Pulmonary artery endothelial cell (primary cell): ENCODE results near the gene UBXN10. TPM values are rescaled to one million over a fixed set of nuclear protein-coding genes. Genes with fewer than 3 reads are reported as not detected.

Source experiments
- DNase-seq: peaks from one replicate; pipeline ENCODE4 v3.0.0-alpha.2; 2011; ENCODE audit warnings: low read depth, low spot score
- total RNA-seq: library from RNA; depleted of rRNA; stranded (reverse); fragments of >200 nt; gene quantifications from 2 replicates; pipeline ENCODE4 v1.2.3, GENCODE V29; 2014

The UBXN10 gene
- total RNA-seq, 1 donor from 2014 or later, result not detected

DNA sequence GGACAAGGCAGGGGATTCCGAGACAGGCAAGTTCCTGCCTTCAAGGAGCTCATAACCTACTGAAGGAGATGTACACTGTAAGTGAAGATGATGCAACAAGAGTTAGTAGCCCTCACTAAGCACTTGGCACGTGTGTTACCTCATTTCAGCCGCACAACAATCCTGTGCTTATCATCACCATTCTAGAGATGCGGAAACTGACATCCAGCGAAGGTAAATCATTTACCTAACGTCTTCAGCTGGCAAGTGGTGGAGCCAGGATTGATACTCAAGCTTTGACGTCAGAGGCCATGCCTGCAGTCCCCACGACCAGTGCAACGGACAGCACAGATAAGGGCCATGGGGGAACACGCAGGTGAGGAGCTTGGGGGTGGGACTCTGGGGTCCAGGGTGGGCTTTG lies 2.9 kb upstream of the UBXN10 start:
- no peak for DNase-seq

GRCh38 chr1:20183616-20184271 lies 2.2 kb upstream of the UBXN10 start:
- DNase-seq, result no peak

DNA sequence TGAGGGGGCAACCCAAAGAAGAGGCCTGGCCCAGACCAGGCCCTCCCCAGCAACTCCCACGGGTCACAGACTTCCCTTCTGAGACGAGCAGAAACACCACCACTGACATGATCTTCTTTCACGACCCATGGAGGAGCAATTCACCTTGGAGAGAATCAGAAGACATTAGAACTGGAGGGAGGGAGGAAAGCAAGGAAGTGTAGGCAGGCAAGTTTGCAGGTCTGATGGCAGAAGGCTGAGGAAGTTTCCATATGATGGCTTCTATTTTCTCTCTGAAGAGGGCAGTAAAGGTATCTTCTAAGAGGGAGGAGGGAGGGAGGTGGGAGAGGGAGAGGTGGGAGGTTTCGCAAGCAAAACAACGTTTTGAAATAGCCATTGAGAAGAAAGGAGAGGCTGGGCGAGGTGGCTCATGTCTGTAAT lies 1.4 kb upstream of the UBXN10 start:
- DNase-seq, result no peak

DNA sequence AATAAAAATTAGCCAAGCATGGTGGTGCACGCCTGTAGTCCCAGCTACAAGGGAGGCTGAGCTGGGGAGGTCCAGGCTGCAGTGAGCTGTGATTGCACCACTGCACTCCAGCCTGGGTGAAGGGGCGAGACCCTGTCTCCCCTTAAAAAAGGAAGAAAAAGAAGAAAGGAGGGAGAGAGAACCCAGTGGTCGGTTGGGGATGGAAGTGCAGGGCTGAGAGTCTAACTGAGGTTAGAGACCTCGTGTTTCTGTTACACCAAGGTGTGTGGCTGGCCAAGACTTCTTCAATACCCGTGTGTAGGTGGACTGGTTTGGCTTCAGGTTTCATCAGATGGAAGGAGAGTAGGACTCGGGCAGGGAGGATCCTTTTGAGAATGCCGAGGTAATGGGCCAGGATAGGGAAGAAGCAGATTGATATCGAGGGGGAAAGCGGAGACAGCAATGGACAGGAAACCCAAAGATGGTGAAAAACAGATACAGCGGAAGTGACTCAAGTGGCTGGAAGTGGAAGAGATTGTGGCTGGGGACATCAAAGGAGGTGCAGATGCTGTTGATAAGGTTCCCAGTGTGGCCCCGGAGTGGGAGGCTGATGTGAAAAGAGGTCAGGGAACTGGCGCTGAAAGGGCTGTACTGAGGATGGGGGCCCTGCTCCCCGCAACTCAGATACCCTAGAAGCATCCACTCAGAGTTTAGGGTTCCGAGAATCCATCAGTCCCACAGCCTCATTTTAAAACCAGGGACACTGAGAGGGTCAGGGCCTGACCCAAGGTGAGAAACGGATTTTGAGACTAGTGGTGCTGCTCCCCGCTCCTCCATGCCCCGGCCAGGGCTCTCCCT lies 681 bp upstream of the UBXN10 start:
- DNase-seq, result no peak

DNA sequence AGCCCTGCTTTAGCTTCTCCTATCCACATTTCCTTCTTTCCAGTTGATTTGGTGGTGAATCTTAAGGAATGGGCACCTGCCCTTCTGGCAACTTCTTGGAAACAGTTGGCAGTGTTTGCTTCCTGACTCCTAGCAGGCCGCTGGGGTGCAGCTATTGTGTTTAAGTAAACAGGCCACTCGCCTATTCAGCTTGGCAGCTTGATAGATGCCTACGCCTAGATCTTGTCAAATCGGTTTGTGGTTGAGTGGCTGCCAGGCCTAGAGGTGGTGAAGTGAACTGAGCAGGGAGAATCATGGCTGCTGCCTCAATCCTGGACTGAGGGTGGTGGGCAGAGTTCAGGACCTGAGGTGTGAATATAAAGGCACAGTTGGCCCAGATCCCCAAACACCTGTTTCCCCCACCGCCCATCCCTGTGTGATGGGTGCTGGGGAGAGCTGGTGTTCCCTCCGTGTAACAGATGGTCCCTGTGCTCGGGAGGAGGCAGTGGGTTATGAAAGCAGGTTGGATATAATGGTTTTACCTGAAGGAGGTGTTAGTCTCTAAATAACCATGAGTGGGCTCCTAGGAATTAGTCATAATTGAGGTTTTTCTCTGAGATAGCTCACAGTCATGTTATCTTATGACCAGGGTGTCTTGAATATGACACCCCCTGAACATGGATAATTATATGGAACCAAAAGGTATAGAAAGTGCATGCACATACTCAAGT lies 1.4 kb downstream of the UBXN10 start:
- no peak for DNase-seq

GRCh38 chr1:20187813-20188454 lies 2.0 kb downstream of the UBXN10 start:
- DNase-seq, result no peak

DNA sequence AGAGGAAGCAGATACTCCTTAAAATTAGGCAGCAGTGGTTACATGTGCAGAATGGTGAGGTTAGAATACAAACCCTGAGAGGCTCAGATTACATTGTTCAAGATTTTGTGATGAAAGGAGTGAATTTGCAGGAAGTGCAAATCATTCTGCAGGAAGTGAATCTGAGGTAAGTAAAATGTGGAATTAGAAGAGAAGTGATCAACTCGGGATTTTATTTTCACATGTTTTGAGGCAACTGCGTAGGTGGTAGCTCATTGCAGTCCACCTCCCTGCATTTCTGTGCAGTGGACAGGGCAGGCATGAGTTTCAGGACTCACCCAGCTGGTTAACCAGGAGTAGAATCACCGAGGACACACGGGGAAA lies 2.5 kb downstream of the UBXN10 start:
- no peak for DNase-seq

- no peak for DNase-seq
Observed at GRCh38 chr1:20189664-20190063, 3.8 kb downstream of the UBXN10 start.

GRCh38 chr1:20190256-20191160 lies 4.6 kb downstream of the UBXN10 start:
- DNase-seq, result no peak

DNA sequence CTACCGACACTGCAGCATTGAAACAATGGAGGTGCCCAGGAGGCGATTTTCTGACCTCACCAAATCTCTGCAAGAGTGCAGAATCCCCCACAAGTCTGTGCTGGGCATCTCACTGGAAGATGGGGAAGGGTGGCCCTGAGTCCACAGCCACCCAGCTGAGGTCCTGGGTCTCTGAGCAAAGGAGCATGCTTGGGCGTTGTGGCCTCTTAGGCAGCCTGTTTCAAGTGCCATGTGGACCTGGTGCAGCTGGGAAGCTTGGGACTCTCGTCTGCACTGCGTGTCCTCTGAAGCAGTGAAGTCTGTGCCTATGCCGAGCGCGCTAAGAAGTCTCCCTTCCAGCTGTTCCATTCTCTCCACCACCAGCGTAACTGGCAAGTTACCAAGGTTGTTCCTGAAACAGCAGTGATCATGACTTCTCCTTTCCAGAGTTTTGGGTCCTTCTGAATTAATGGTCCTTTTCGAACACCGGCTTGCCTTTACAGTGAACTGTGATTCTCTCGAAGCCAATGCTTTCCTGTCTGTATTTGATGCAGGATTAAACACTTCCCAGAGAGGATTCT lies 5.5 kb downstream of the UBXN10 start:
- no peak for DNase-seq

DNA sequence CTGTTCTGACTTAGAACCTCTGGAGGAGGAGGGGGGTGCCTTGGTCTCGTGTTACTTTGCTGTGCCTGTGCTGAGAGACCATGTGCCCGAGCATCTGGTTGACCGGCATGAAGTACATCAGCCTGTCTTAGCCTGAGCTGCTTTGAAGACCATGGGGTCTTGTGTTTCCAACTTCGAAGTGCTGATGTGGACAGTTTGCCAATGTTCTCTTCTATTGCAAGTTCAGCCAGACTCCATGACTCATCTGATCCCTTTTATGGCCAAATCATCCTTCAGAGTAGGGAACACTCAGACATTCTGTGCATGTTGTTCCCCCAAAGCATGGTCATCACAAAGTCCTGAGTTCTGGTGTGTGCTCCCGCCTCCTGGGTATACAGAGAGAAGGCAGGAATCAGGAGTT lies 6.5 kb downstream of the UBXN10 start:
- DNase-seq, result no peak

GRCh38 chr1:20192871-20193411 lies 7.0 kb downstream of the UBXN10 start:
- no peak for DNase-seq

DNA sequence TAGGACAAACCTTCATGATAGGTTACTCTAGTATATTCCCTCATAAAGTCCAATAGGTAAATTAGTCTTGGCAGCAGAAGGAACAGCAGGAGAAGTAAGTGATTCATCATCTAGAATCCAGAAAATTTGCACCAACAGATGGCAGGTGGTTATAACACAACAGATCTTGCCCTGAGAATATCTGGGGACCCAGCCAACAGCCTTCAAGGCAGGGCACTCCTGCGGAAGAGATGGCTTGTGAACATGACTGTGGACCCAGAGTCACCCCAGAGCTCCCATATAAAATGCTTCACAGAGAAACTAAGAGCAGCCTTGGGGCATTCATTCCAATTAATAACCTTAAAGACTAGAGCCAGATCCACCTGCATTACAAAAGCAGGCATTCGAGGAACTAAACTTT lies 8.3 kb downstream of the UBXN10 start:
- DNase-seq, result no peak

DNA sequence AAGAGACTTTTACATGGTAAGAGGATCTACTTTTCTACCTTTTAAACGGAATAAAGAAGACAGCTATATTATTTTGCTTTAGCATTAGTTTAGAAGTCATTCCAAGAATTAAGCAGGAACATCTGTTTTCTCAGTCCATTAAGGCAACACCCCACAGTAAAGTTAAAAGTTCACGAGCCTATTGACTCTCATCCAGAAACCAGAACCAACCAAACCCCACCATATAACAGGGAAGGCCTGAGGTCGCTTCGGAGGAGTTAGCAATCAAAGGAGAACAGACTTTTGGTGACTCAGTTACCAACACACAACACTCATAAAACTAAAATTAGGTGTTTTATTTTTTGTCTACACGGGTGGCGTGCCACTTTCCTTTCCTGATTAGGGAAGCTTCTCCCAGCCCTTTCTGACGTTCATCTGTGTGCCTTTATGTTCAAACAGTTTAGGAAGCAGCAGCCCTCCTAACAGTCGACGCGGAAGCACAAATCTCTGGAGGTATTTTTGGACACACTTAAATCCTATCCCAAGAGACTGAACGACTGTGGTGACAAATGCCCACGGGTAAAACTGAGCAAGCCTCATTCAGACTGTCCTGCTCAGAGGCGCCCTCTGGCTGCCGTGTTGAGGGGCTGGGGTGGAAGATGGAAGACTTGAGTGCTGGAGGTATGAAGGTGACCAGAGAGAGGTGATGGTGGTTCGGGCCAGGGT lies 9.0 kb downstream of the UBXN10 start:
- no peak for DNase-seq

DNA sequence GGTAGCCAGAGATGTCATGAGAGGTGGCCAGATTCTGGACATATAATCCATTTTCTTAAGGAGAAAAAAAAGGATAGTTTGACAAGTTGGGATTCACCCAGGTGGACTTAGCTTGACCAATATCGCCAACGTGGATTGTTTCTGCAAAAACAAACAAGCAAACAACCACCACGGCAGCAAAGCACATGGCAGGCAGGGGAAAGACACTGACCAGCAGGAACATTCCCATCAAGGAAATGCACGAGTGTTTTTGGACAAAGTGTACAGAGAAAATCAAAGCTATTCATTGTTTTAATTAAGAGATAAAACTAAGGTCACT lies 9.5 kb downstream of the UBXN10 start:
- DNase-seq, result no peak

- no peak for DNase-seq
Observed at GRCh38 chr1:20197329-20197791, 11.5 kb downstream of the UBXN10 start.

DNA sequence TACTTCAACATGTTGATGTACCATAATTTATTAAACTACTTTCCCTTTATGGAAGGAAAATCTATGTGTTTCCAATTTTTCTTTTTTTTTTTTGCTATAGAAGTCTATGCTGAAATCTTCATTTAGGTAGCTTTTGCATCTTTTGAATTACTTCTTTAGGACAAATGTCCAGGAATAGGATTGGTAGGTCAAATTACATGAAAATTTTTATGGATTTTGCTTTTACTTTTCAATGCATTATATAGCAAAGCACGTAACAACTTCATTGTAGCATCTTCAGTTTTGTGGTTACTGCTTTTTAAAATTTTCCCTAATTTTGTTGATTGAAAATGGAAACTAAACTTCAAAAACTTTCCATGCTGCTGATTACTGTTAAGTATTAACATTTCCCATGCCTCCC lies 12.4 kb downstream of the UBXN10 start:
- no peak for DNase-seq

GRCh38 chr1:20198918-20199317 lies 13.0 kb downstream of the UBXN10 start:
- no peak for DNase-seq

DNA sequence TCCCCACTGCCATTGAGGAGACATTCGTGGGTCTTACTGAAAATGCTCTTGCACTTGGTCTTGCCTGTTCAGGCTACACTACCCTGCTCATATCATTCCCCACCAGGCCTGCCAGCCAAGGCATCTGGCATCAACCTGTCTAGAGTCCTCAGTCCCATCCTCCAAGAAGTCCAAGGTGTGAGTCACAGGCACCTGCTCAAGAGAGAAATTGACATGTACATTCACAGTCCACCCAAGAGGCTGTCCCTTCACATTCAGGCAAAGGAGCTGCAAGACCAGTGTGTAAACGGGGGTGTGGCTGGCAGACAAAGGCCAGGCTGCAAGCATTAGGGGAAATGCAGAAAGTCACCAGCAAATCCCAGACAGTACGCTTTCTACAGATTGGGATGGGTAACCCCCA lies 13.5 kb downstream of the UBXN10 start:
- DNase-seq, result no peak

- no peak for DNase-seq
Observed at GRCh38 chr1:20199840-20200239, 13.9 kb downstream of the UBXN10 start.
